GM18909 (cell line): ENCODE data around the gene CDC45.
"Not testable (repeated sequence)": the region's sequence is repeated elsewhere in the genome, so short reads cannot be mapped to it uniquely, and the experiment has no call there.

Source experiments
- ATAC-seq: cut with Tn5 transposase; IDR thresholded peaks from one replicate; pipeline ENCODE4 v1.9.1; 2021; ENCODE audit warnings: mild to moderate bottlenecking; ENCODE audit not compliant: unreplicated experiment, poor library complexity

The CDC45 gene

GRCh38 chr22:19524170-19525115, 44.7 kb downstream of the CDC45 start, which contains the start of gene CLDN5:
Gene CLDN5 (minus strand): TSS chr22:19524410. CDS start chr22:19524255, 155 bp downstream.
- ATAC-seq, result no peak

GRCh38 chr22:19525116-19525660, 45.5 kb downstream of the CDC45 start:
- ATAC-seq, result no peak

GRCh38 chr22:19525666-19526065, 45.9 kb downstream of the CDC45 start:
- no peak for ATAC-seq

- ATAC-seq, result no peak
These were observed 46.5 kb downstream of the CDC45 start for GRCh38 chr22:19526076-19526701.

- ATAC-seq, result no peak
These were observed 47.0 kb downstream of the CDC45 start for GRCh38 chr22:19526702-19527111.

- ATAC-seq, result no peak
These were observed 47.6 kb downstream of the CDC45 start for GRCh38 chr22:19527321-19527721.

GRCh38 chr22:19527861-19528417, 48.2 kb downstream of the CDC45 start:
- ATAC-seq, result no peak

GRCh38 chr22:19529811-19530210, 50.1 kb downstream of the CDC45 start:
- ATAC-seq, result no peak

GRCh38 chr22:19530751-19531150, 51.0 kb downstream of the CDC45 start:
- no peak for ATAC-seq

GRCh38 chr22:19531327-19531726, 51.6 kb downstream of the CDC45 start:
- ATAC-seq, result not testable (repeated sequence)

- no peak for ATAC-seq
These were observed 53.4 kb downstream of the CDC45 start for GRCh38 chr22:19533049-19533626.

- no peak for ATAC-seq
These were observed 54.1 kb downstream of the CDC45 start for GRCh38 chr22:19533857-19534256.

GRCh38 chr22:19535001-19535400, 55.3 kb downstream of the CDC45 start:
- no peak for ATAC-seq

- ATAC-seq, result no peak
These were observed 56.8 kb downstream of the CDC45 start for GRCh38 chr22:19536564-19536963.

- ATAC-seq, result no peak
These were observed 58.3 kb downstream of the CDC45 start for GRCh38 chr22:19537941-19538488.

- ATAC-seq, result no peak
These were observed 60.7 kb downstream of the CDC45 start for GRCh38 chr22:19540394-19540793.

- no peak for ATAC-seq
These were observed 64.4 kb downstream of the CDC45 start for GRCh38 chr22:19543970-19544708.

GRCh38 chr22:19545935-19546207, 66.2 kb downstream of the CDC45 start:
- no peak for ATAC-seq

GRCh38 chr22:19546680-19547079, 67.0 kb downstream of the CDC45 start:
- ATAC-seq, result no peak

GRCh38 chr22:19547620-19548019, 67.9 kb downstream of the CDC45 start:
- no peak for ATAC-seq
